Keratinocyte (primary cell): ENCODE measurements around the gene MAGI2. TPM values are rescaled to one million over a fixed set of nuclear protein-coding genes. Genes with fewer than 3 reads are reported as not detected.

ENCODE experiments used
- DNase-seq: peaks from one replicate; pipeline ENCODE4 v3.0.0-alpha.2; 2011; ENCODE audit warnings: low read depth, missing footprints, low spot score
- FAIRE-seq: peaks from 2 replicates; lab custom pipeline; 2011; peaks lifted over from hg19 to GRCh38; lab: Jason Lieb, UNC
- H2AFZ ChIP-seq: 2 replicates; pipeline ENCODE4 v1.6.0; 2012; ENCODE audit warnings: low read length, control low read depth, inconsistent platforms; ENCODE audit not compliant: control insufficient read depth
- H3K27ac ChIP-seq: 2 replicates; pipeline ENCODE4 v1.5.1; 2011; ENCODE audit warnings: low read length; ENCODE audit not compliant: control insufficient read depth, insufficient read depth
- H3K27me3 ChIP-seq: 3 replicates; pipeline ENCODE4 v1.6.0; 2011; ENCODE audit warnings: low read length; ENCODE audit not compliant: control insufficient read depth, insufficient read depth; ENCODE audit errors: extremely low read depth
- H3K36me3 ChIP-seq, 2 experiments: 2 replicates in 1 of 2; 3 replicates in 1 of 2; pipeline ENCODE4 v1.5.1; 2011; ENCODE audit warnings: low read length in 2 of 2, mild to moderate bottlenecking in 1 of 2; ENCODE audit not compliant: control insufficient read depth in 2 of 2, insufficient read depth in 2 of 2; ENCODE audit errors: extremely low read depth in 1 of 2
- H3K4me1 ChIP-seq: 3 replicates; pipeline ENCODE4 v1.5.1; 2011; ENCODE audit warnings: low read length; ENCODE audit not compliant: control insufficient read depth, insufficient read depth; ENCODE audit errors: extremely low read depth
- H3K4me2 ChIP-seq: 3 replicates; pipeline ENCODE4 v1.6.0; 2011; ENCODE audit warnings: low read depth, low read length; ENCODE audit not compliant: control insufficient read depth, insufficient read depth; ENCODE audit errors: extremely low read depth
- H3K4me3 ChIP-seq, 3 experiments: fragments of 200-600 bp in 1 of 3; sonication (generic) in 1 of 3; 2 replicates in 2 of 3; 3 replicates in 1 of 3; pipeline ENCODE4 v1.5.1; 2011 to 2016; ENCODE audit warnings: low read length in 3 of 3, mild to moderate bottlenecking in 3 of 3, control low read depth in 2 of 3, inconsistent platforms in 1 of 3, low read depth in 1 of 3, mixed read lengths in 1 of 3, mixed run types in 1 of 3, moderate library complexity in 1 of 3; ENCODE audit not compliant: control insufficient read depth in 2 of 3, insufficient read depth in 2 of 3; ENCODE audit errors: extremely low read depth in 1 of 3
- H3K79me2 ChIP-seq: 2 replicates; pipeline ENCODE4 v1.6.0; 2012; ENCODE audit warnings: low read length; ENCODE audit not compliant: control insufficient read depth, insufficient read depth
- H3K9ac ChIP-seq: 3 replicates; pipeline ENCODE4 v1.6.0; 2011; ENCODE audit warnings: low read length; ENCODE audit not compliant: control insufficient read depth, insufficient read depth; ENCODE audit errors: extremely low read depth
- H3K9me1 ChIP-seq: 3 replicates; pipeline ENCODE4 v1.6.0; 2011; ENCODE audit warnings: low read length; ENCODE audit not compliant: control insufficient read depth, insufficient read depth; ENCODE audit errors: extremely low read depth
- H3K9me3 ChIP-seq: 2 replicates; pipeline ENCODE4 v1.5.1; 2012; ENCODE audit warnings: low read depth, low read length; ENCODE audit not compliant: control insufficient read depth
- H4K20me1 ChIP-seq: 3 replicates; pipeline ENCODE4 v1.6.0; 2011; ENCODE audit warnings: low read length; ENCODE audit not compliant: control insufficient read depth, insufficient read depth; ENCODE audit errors: extremely low read depth
- CTCF ChIP-seq, 3 experiments: IDR thresholded peaks in 1 of 3; conservative IDR thresholded peaks in 1 of 3; optimal IDR thresholded peaks in 1 of 3; 2 replicates in 2 of 3; 3 replicates in 1 of 3; pipeline versions ENCODE3 to v1.5.1; 2011; ENCODE audit warnings: low read length in 3 of 3, mild to moderate bottlenecking in 3 of 3, moderate library complexity in 2 of 3, control low read depth in 1 of 3, inconsistent platforms in 1 of 3; ENCODE audit not compliant: insufficient read depth in 2 of 3; ENCODE audit errors: extremely low read depth in 1 of 3
- EZH2 ChIP-seq: IDR thresholded peaks from one replicate; pipeline ENCODE4 v1.6.1; 2012; ENCODE audit warnings: inconsistent platforms, mild to moderate bottlenecking, low read length, moderate library complexity
- dilution Hi-C: fragments of 300-500 bp; cut with MboI; formaldehyde crosslinking; loops from one replicate; pipeline ENCODE4 v1.7.0; 2020; ENCODE audit warnings: low sequenced_read_pairs; ENCODE audit not compliant: extremely low pct_ligation_motif_present
- polyA plus RNA-seq, 5 experiments: library from polyadenylated mRNA; depleted of rRNA in 3 of 5; stranded (reverse) in 3 of 5; stranded (forward) in 1 of 5; unstranded in 1 of 5; fragments of >200 nt; gene quantifications; 1 replicate in 1 of 5; 2 replicates in 3 of 5; 3 replicates in 1 of 5; pipeline versions ENCODE4 v1.2.1 to v1.2.3, GENCODE V29; 2011 to 2012; ENCODE audit warnings: missing spikeins in 2 of 5, low read depth in 1 of 5, low replicate concordance in 1 of 5

Gene MAGI2
- polyA plus RNA-seq, 1 donor (not counting 4 experiments of a cell fraction or from before 2014, with no cell fraction given), result 0.07 TPM

- no peaks in the 10 kb centered on the region for H3K9me3 ChIP-seq
- TF ChIP-seq EZH2 (no peak), CTCF (optimal IDR thresholded peaks at IDR 0.05 in 1 of 3, IDR thresholded peaks at IDR 0.05 in 1 of 3, conservative IDR thresholded peaks at IDR 0.05 in 1 of 3; ENCODE audit: extremely low read depth in 1 of 3, insufficient read depth in 2 of 3, low read length in 3 of 3) (no peak)
- dilution Hi-C loops, result no loop called here
- H4K20me1 ChIP-seq, result no peaks in the 10 kb centered on the region
- H3K27ac ChIP-seq, result no peak overlapping the region
- no peaks in the 10 kb centered on the region for H3K4me1 ChIP-seq
- H3K27me3 ChIP-seq, result no peaks in the 10 kb centered on the region
- H3K36me3 ChIP-seq, result no peaks in the 10 kb centered on the region
- H3K9me1 ChIP-seq, result no peaks in the 10 kb centered on the region
- no peak overlapping the region for H3K4me2 ChIP-seq
- DNase-seq (no peak), FAIRE-seq (no peak)
- no peak overlapping the region for H2AFZ ChIP-seq
- H3K79me2 ChIP-seq, result no peaks in the 10 kb centered on the region
- no peak overlapping the region for H3K9ac ChIP-seq
- H3K4me3 ChIP-seq, result no peak overlapping the region
Measured at GRCh38 chr7:79241288-79242060, 212.0 kb downstream of the MAGI2 start.

- Histone ChIP-seq H3K9me1 (no peaks in the 10 kb centered on the region), H2AFZ (no peak overlapping the region), H3K79me2 (no peaks in the 10 kb centered on the region), H4K20me1 (no peaks in the 10 kb centered on the region), H3K36me3 (no peaks in the 10 kb centered on the region), H3K4me1 (no peaks in the 10 kb centered on the region), H3K27me3 (no peaks in the 10 kb centered on the region), H3K27ac (no peak overlapping the region), H3K4me3 (no peak overlapping the region), H3K9me3 (no peaks in the 10 kb centered on the region), H3K9ac (no peak overlapping the region), H3K4me2 (no peak overlapping the region)
- dilution Hi-C loops, result no loop called here
- DNase-seq (no peak), FAIRE-seq (no peak)
- TF ChIP-seq CTCF (optimal IDR thresholded peaks at IDR 0.05 in 1 of 3, IDR thresholded peaks at IDR 0.05 in 1 of 3, conservative IDR thresholded peaks at IDR 0.05 in 1 of 3; ENCODE audit: extremely low read depth in 1 of 3, insufficient read depth in 2 of 3, low read length in 3 of 3) (no peak), EZH2 (no peak)
Measured at GRCh38 chr7:79240413-79240812, 213.1 kb downstream of the MAGI2 start.
